ENCODE data around the gene HPCAL4. TPM values are rescaled to one million over a fixed set of nuclear protein-coding genes. Genes with fewer than 3 reads are reported as not detected.

HPCAL4 gene
- total RNA-seq, 1 experiment from 2014 or later, result 0.50 TPM

DNA sequence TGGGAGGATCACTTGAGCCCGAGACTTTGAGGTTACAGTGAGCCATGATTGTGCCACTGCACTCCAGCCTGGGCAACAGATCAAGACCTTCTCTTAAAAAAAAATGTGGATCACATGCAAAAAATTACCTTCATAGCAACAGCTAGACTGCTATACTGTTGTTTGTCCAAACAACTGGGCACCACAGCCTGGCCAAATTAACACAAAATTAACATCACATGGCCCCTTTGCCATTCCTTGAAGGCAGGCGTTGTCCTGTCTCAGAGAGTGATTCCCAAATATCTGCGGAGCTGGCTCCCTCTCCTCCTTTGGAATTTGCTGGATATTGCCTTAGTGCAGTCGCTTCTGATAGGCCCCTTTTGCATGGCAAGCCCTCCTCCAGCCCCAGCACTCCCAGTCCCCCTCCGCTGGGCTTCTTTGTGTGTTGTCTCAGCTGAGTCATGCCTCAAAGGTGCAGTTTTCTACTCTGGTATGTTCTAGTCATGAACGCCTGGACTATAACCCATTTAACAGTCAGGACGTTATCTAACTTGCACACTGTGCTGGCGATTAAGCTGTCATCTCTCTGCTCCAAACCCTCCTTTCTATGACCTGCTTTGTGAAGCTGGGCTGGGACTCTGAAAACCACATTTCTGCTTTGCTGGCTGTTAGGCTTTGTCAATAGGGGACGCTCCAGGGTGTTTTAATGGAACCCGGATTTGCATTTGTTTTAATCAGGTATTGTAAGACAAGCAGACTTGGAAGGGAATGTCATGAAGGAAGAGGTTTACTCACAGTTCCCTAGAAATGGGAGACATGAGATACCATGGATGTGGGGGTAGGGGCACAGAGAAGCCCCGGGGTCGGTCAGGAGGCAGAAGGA lies 20.1 kb upstream of the HPCAL4 start (continued):
- TF ChIP-seq GABPB1 (CRISPR knock-in tag; IDR thresholded peaks at IDR 0.05) (no peak), ZNF121 (CRISPR knock-in tag; IDR thresholded peaks at IDR 0.05) (no peak), FOXP1 (CRISPR knock-in tag; IDR thresholded peaks at IDR 0.05; ENCODE audit: borderline replicate concordance) (no peak), CREM (CRISPR knock-in tag; IDR thresholded peaks at IDR 0.05) (no peak)
- TF ChIP-seq, protein P1, sequence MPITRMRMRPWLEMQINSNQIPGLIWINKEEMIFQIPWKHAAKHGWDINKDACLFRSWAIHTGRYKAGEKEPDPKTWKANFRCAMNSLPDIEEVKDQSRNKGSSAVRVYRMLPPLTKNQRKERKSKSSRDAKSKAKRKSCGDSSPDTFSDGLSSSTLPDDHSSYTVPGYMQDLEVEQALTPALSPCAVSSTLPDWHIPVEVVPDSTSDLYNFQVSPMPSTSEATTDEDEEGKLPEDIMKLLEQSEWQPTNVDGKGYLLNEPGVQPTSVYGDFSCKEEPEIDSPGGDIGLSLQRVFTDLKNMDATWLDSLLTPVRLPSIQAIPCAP (CRISPR knock-in tag; IDR thresholded peaks at IDR 0.05), result no peak
- TF ChIP-seq, protein P2, sequence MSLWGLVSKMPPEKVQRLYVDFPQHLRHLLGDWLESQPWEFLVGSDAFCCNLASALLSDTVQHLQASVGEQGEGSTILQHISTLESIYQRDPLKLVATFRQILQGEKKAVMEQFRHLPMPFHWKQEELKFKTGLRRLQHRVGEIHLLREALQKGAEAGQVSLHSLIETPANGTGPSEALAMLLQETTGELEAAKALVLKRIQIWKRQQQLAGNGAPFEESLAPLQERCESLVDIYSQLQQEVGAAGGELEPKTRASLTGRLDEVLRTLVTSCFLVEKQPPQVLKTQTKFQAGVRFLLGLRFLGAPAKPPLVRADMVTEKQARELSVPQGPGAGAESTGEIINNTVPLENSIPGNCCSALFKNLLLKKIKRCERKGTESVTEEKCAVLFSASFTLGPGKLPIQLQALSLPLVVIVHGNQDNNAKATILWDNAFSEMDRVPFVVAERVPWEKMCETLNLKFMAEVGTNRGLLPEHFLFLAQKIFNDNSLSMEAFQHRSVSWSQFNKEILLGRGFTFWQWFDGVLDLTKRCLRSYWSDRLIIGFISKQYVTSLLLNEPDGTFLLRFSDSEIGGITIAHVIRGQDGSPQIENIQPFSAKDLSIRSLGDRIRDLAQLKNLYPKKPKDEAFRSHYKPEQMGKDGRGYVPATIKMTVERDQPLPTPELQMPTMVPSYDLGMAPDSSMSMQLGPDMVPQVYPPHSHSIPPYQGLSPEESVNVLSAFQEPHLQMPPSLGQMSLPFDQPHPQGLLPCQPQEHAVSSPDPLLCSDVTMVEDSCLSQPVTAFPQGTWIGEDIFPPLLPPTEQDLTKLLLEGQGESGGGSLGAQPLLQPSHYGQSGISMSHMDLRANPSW (CRISPR knock-in tag; conservative IDR thresholded peaks at IDR 0.05; ENCODE audit: low read depth), result no peak

DNA sequence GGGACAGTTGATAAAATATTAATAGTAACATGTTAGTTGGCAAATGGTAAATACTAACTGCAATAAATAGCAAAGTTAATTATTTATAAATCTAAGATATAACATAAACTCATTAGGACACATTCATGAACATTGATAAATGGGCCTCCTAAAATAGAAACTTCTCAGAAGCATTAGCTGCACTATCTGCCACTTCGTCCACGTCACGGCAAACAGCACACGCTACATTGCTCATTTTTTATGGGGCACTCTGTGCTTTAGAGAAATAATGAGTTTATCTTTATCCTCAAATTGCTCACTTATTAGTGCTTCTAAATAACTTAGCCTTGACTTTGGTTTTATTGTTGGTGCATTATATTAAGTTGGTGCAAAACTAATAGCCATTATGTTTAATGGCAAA lies 16.3 kb upstream of the HPCAL4 start:
- peaks cover 12% of the 10 kb centered on the region for H3K4me1 Mint-ChIP-seq
- ChIA-PET CTCF (interaction anchor here (2.1 to 2.3 kb wide), 2 partner anchors 36 to 50 kb away, joined by 6 read pairs; partner anchors contain the start of gene NT5C1A), POLR2A (no interaction called here)
- no peak for ATAC-seq
- no peaks in the 10 kb centered on the region for H3K36me3 Mint-ChIP-seq
- peaks cover 100% of the 10 kb centered on the region for H3K27me3 Mint-ChIP-seq (ENCODE audit: low read depth)
- no peaks in the 10 kb centered on the region for H3K9me3 Mint-ChIP-seq
- no peak for TF ChIP-seq NR3C1 (CRISPR knock-in tag; conservative IDR thresholded peaks at IDR 0.05; ENCODE audit: low read depth)
- no peak for TF ChIP-seq IRF2 (CRISPR knock-in tag; IDR thresholded peaks at IDR 0.05; ENCODE audit: borderline replicate concordance, low read depth)
- no peak for TF ChIP-seq ZNF396 (CRISPR knock-in tag; IDR thresholded peaks at IDR 0.05; ENCODE audit: borderline replicate concordance)
- TF ChIP-seq KAT7 (CRISPR knock-in tag; IDR thresholded peaks at IDR 0.05; ENCODE audit: borderline replicate concordance), result no peak
- no peak for TF ChIP-seq OVOL2 (CRISPR knock-in tag; IDR thresholded peaks at IDR 0.05; ENCODE audit: borderline replicate concordance)
- TF ChIP-seq, protein P3, sequence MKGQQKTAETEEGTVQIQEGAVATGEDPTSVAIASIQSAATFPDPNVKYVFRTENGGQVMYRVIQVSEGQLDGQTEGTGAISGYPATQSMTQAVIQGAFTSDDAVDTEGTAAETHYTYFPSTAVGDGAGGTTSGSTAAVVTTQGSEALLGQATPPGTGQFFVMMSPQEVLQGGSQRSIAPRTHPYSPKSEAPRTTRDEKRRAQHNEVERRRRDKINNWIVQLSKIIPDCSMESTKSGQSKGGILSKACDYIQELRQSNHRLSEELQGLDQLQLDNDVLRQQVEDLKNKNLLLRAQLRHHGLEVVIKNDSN (CRISPR knock-in tag; IDR thresholded peaks at IDR 0.05), result no peak
- TF ChIP-seq, protein P4, sequence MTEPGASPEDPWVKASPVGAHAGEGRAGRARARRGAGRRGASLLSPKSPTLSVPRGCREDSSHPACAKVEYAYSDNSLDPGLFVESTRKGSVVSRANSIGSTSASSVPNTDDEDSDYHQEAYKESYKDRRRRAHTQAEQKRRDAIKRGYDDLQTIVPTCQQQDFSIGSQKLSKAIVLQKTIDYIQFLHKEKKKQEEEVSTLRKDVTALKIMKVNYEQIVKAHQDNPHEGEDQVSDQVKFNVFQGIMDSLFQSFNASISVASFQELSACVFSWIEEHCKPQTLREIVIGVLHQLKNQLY (CRISPR knock-in tag; IDR thresholded peaks at IDR 0.05), result no peak
- TF ChIP-seq TEAD4 (CRISPR knock-in tag; IDR thresholded peaks at IDR 0.05), result no peak
- TF ChIP-seq, protein P5, sequence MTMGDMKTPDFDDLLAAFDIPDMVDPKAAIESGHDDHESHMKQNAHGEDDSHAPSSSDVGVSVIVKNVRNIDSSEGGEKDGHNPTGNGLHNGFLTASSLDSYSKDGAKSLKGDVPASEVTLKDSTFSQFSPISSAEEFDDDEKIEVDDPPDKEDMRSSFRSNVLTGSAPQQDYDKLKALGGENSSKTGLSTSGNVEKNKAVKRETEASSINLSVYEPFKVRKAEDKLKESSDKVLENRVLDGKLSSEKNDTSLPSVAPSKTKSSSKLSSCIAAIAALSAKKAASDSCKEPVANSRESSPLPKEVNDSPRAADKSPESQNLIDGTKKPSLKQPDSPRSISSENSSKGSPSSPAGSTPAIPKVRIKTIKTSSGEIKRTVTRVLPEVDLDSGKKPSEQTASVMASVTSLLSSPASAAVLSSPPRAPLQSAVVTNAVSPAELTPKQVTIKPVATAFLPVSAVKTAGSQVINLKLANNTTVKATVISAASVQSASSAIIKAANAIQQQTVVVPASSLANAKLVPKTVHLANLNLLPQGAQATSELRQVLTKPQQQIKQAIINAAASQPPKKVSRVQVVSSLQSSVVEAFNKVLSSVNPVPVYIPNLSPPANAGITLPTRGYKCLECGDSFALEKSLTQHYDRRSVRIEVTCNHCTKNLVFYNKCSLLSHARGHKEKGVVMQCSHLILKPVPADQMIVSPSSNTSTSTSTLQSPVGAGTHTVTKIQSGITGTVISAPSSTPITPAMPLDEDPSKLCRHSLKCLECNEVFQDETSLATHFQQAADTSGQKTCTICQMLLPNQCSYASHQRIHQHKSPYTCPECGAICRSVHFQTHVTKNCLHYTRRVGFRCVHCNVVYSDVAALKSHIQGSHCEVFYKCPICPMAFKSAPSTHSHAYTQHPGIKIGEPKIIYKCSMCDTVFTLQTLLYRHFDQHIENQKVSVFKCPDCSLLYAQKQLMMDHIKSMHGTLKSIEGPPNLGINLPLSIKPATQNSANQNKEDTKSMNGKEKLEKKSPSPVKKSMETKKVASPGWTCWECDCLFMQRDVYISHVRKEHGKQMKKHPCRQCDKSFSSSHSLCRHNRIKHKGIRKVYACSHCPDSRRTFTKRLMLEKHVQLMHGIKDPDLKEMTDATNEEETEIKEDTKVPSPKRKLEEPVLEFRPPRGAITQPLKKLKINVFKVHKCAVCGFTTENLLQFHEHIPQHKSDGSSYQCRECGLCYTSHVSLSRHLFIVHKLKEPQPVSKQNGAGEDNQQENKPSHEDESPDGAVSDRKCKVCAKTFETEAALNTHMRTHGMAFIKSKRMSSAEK (CRISPR knock-in tag; IDR thresholded peaks at IDR 0.05; ENCODE audit: borderline replicate concordance), result no peak
- no peak for DNase-seq (ENCODE audit: low spot score)
- H3K4me3 Mint-ChIP-seq, result no peak overlapping the region
- no peak overlapping the region for H3K27ac Mint-ChIP-seq
